HG03175 (cell line): ENCODE results near the gene OR5K1.

Experiments
- ATAC-seq: cut with Tn5 transposase; IDR thresholded peaks from one replicate; pipeline ENCODE4 v1.9.1; 2021; ENCODE audit warnings: mild to moderate bottlenecking, moderate library complexity; ENCODE audit not compliant: unreplicated experiment

The OR5K1 gene

DNA sequence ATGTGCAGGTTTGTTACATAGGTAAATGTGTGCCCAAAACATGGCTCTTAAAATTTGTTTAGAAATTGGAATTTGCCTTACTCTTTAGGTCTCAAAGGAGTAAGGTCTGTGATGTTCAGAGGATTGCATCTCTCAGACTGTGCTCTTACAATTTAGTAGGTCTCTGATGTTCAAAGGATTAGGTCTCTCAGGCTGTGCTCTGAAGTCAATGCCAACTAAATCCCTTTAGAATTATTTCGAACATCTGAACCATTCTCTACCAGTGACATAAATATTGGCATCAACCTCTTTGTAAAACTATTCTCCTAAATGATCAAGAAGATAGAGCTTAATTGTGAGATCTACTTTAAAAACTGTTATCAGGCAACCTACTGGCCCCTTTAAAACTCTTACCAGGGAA lies at the start of gene OR5K1:
Gene OR5K1 (plus strand): TSS at position 301 of the 400 bp plus-strand sequence. CDS start 6,376 bp downstream, outside the sequence.
- no peak for ATAC-seq

GRCh38 chr3:98432575-98432974 lies 30.4 kb upstream of the OR5K1 start:
- no peak for ATAC-seq

- ATAC-seq, result no peak
Measured at GRCh38 chr3:98433764-98434163, 29.2 kb upstream of the OR5K1 start.

- no peak for ATAC-seq
Measured at GRCh38 chr3:98434412-98434811, 28.6 kb upstream of the OR5K1 start.

GRCh38 chr3:98440283-98440682 lies 22.7 kb upstream of the OR5K1 start:
- no peak for ATAC-seq

- peak; percentile 67 for ATAC-seq
Measured at GRCh38 chr3:98445949-98446406, 17.0 kb upstream of the OR5K1 start.

DNA sequence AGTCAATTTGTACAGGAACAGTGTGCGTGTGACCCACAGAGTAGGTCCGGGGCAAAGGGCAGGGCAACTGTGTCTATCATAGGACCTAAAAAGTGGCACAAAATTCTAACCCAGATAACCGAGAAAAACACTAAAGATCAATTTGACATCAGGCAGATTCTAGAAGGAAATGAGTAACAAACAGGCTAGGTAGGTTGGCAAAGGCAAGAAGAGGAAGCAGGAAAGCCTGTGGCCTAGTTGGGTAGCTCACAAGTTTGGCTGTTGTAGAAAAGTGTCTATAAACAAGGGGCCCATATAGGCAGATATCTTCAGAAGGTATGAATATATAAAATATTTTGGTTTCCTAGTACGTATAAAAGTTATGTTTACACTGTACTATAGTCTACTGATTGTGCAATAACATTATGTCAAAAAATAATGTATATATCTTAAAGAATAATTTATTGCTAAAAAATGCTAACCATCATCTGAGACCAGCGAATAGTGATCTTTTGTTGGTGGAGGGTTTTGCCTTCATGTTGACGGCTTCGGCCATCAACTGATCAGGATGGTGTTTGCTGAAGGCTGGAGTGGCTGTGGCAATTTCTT lies 13.3 kb upstream of the OR5K1 start:
- ATAC-seq, result no peak

GRCh38 chr3:98450372-98450771 lies 12.6 kb upstream of the OR5K1 start:
- no peak for ATAC-seq

DNA sequence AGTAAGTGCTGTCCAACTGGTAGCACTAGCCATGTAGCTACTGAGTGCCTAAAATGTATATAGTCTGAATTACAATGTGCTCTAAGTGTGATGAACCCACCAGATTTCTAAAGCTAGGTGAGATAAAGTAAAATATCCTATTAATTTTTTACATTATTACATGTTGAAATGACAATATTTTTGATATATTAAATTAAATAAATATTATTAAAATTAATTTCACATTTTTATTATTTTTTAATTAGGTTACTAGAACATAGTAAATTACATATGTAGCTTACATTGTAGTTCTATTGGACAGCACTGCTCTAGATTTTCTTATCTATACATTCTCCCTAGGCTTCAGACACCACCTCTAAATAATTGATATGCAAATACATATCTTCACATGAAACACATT lies 9.2 kb upstream of the OR5K1 start:
- no peak for ATAC-seq

GRCh38 chr3:98454929-98455328 lies 8.1 kb upstream of the OR5K1 start:
- no peak for ATAC-seq

- no peak for ATAC-seq
Measured at GRCh38 chr3:98457543-98457942, 5.5 kb upstream of the OR5K1 start.

GRCh38 chr3:98460220-98460619 lies 2.8 kb upstream of the OR5K1 start:
- ATAC-seq, result peak; percentile 41

DNA sequence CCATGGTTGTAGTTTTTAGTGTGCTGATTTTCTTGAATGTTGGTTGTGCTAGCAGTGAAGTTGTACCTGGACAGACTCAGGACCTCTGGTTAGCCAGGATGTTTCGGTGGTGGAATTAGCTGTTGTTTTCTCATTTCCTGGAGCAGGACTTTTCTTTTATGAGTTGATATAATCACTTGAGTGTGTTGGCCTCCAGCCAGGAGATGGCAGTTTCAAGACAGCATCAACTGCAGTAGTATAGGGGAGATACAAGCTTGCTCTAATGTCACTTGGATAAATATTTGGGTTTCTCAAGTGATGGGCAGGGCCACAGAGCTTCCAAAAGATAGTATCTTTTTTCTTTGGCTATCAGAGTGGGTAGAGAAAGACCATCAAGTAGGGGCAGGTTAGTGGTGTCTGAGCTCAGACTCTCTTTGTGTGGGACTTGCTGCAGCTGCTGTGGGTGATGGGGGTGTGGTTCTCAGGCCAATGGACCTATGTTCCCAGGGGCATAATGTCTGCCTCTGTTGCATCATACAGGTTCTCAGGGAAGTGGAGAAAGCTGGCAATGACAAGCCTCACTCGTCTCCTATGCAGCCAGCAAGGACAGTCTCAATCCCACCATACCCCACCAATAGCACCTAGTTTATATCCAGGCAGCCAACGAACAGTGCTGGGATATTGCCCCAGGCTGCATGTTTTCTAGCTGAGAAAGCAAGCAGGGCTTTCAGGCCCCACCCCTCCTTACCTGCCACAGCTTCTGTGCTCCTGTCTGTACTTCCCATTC lies 19.9 kb downstream of the OR5K1 start:
- no peak for ATAC-seq

- no peak for ATAC-seq
Measured at GRCh38 chr3:98483626-98484025, 20.6 kb downstream of the OR5K1 start.

GRCh38 chr3:98497381-98497780 lies 34.4 kb downstream of the OR5K1 start, which contains the start of gene OR5K2:
Gene OR5K2 (plus strand): TSS chr3:98497681. CDS start chr3:98497681, 0 bp downstream.
- no peak for ATAC-seq

GRCh38 chr3:98500019-98500418 lies 37.0 kb downstream of the OR5K1 start:
- no peak for ATAC-seq

DNA sequence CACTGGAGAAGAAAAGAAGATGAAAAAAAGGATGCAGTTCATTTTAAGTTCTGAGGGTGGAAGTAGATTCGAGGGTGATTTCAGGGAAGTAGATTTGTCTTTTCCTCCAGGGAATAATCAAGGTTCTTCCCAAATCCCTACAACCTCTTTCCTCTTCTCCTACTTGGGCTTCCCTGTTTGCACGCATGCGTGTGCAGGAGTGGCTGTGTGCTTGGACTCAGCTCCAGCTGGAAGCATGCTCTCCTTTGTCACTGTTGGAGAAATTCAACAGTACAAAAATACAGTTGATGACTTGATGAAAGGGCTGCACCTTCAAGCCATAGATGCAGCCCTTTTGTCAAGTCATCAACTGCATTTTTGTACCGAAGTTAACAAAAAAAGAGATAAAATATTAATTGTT lies 38.3 kb downstream of the OR5K1 start:
- no peak for ATAC-seq

DNA sequence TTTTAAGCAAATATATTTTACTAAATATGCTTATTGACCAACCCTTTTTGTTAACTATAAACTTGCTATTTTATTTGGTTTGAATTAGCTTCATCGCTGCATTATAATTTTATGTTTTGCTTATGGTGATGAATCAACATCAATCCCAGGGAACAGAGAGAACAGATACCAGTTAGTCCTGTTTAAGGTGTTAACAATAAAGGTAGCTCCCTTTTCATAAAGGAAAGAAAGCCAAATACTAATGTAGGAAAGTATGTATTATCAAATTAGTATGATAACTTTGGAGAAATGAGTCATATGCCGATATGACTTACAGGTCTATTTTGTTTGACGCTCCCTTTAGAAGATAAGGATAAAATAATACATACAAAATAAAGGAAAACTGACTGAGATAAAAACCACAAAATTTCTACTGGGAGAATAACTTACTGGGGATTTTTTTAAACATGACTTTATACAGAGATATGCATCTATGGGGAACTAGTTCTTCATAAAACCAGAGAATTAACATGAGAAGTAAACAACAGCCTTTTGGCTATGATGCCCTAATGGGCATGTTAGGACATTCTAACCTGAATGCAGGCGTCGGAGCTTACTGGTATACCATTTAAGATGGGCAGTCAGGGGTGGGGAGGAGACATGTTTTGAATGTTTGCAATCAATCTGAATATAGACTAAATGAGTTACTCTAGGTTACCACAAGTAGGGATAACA lies 39.0 kb downstream of the OR5K1 start:
- ATAC-seq, result no peak

GRCh38 chr3:98504539-98504938 lies 41.5 kb downstream of the OR5K1 start:
- ATAC-seq, result no peak

DNA sequence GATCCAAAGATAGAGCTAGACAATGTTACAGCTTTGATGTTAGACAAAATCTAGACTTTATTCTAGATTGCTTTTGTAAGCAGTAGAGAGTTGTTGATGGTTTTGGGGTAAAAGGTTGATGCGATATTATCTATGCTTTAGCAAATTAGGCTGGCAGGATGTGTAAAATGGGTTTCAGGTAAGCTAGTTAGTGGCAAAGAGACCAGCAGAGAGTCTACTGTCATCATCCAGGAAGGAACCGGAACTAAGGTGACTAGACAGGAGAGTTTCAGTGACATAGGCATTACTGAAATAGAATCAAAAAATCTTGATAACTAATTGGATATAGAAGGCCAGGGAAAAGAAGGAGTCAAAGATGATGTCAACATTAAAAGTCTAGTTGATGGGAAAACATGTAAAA lies 45.6 kb downstream of the OR5K1 start:
- no peak for ATAC-seq

DNA sequence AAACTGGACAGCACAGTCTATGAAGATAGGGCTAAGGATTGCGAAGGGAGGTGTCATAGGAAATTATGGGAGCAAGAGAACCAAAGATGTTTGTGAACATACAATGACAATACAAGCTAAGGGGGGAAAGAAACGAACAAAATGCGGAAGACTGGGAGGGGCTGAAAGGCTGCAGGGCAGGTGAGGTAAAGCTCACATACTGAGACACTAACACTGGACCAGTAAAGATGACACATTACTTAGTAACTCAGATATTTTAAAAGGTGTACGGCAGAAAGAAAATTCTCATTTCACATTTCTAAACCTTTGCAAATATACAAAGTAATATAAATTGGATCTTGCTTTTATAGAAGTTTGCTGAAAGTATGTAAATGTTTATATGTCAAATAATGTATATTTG lies 49.6 kb downstream of the OR5K1 start:
- ATAC-seq, result no peak

DNA sequence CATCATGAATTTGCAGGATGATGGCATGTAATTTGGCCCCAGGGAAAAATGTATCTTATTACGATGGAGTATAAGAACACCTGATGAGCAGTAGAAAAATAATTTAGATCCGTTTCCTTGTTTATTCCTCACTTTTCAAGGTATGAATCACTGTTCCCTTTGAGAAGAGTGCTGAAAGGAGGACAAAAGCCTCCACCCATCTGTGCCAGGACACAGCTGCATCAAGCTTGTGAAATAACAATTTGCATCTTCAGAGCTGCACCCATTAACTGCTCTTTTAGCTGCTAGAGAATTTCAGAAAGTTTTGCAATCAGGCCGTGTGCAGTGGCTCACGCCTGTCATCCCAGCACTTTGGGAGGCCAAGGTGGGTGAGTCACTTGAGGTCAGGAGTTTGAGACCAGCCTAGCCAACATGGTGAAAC lies 50.1 kb downstream of the OR5K1 start:
- ATAC-seq, result no peak
